Gastrocnemius medialis (tissue), 4 donors: ENCODE results near the gene RABGAP1L. TPM values are rescaled to one million over a fixed set of nuclear protein-coding genes. Genes with fewer than 3 reads are reported as not detected.

Experiments
- ATAC-seq, 2 donors: fragments of 150-250 bp; one replicate each; pipeline ENCODE4 v1.9.1; 2016
- DNase-seq, 2 donors: peaks; one replicate each; pipeline ENCODE4 v3.0.0-alpha.2; 2019
- H3K27ac ChIP-seq, 4 donors: fragments of 200-600 bp; sonication (generic); 1 replicate in 1 of 4; 2 replicates in 3 of 4; pipeline ENCODE4 v1.5.1; 2016 to 2018; ENCODE audit warnings: mild to moderate bottlenecking in 2 of 4, moderate library complexity in 1 of 4
- H3K27me3 ChIP-seq, 3 donors: fragments of 200-600 bp; sonication (generic) in 2 of 3; 1 replicate in 1 of 3; 2 replicates in 2 of 3; pipeline versions ENCODE4 v1.5.1 to v1.6.0; 2016 to 2019; ENCODE audit warnings: mild to moderate bottlenecking in 1 of 3, moderate library complexity in 1 of 3
- H3K36me3 ChIP-seq, 2 donors: fragments of 200-600 bp; sonication (generic) in 1 of 2; one replicate each; pipeline ENCODE4 v1.5.1; 2017 to 2018
- H3K4me1 ChIP-seq, 2 donors: fragments of 200-600 bp; sonication (generic) in 1 of 2; one replicate each; pipeline ENCODE4 v1.5.1; 2016 to 2017; ENCODE audit warnings: mild to moderate bottlenecking in 2 of 2
- H3K4me3 ChIP-seq, 4 donors: fragments of 200-600 bp; sonication (generic) in 3 of 4; 1 replicate in 1 of 4; 2 replicates in 3 of 4; pipeline ENCODE4 v1.5.1; 2016 to 2019; ENCODE audit warnings: mild to moderate bottlenecking in 2 of 4
- H3K9me3 ChIP-seq, 3 donors: fragments of 200-600 bp; sonication (generic) in 2 of 3; 1 replicate in 1 of 3; 2 replicates in 2 of 3; pipeline ENCODE4 v1.5.1; 2016 to 2019
- POLR2A ChIP-seq, 2 donors: fragments of 450-650 bp; IDR thresholded peaks; one replicate each; pipeline ENCODE4 v1.6.1; 2017; ENCODE audit warnings: antibody characterized with exemption in 2 of 2, mild to moderate bottlenecking in 2 of 2, moderate library complexity in 2 of 2
- in situ Hi-C, 4 donors: fragments of 200-750 bp; cut with MboI; loops; one replicate each; pipeline versions ENCODE4 v1.15.0 to v1.8.0; 2017; ENCODE audit warnings: low sequenced_read_pairs in 4 of 4
- intact Hi-C: fragments of 100-400 bp; cut with DNase I; formaldehyde crosslinking; loops from one replicate; pipeline ENCODE4 v1.15.1; 2023; ENCODE audit warnings: low total_unique reads
- total RNA-seq, 4 donors: library from RNA; depleted of rRNA; stranded (reverse); fragments of >200 nt; gene quantifications; one replicate each; pipeline versions ENCODE4 v1.1.0 to v1.2.3, GENCODE V29; 2016
- TF ChIP-seq, protein P1 (sequence below), 5 experiments: fragments of 450-650 bp in 3 of 5; fragments of 200-600 bp in 2 of 5; sonication (generic) in 2 of 5; IDR thresholded peaks in 4 of 5; conservative IDR thresholded peaks in 1 of 5; 1 replicate in 4 of 5; 2 replicates in 1 of 5; pipeline ENCODE4 v1.5.1; 2016 to 2019; ENCODE audit warnings: antibody characterized with exemption in 5 of 5, mild to moderate bottlenecking in 3 of 5, moderate library complexity in 3 of 5

The RABGAP1L gene
- total RNA-seq, 4 donors from 2014 or later: 8.8 to 22.2 (median 14.9) TPM

DNA sequence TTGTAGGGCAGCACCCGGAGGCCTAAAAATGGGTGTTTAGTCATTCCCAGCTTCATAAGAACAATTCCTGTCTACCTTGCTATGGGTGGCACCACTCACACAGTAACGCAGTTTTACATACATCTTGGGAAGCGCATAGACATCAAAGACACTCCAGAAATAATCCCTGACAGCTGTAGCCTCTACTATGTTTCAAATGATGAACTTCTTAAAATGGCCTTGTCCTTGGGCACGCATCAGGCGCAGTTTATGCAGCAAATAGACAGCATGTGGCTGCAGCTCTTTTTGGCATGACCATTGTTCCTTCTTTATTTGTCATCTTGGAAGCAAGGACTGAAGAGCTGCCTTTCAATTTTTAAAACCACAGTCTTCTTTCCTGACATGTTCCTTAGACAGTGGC is 762.8 kb downstream of the RABGAP1L start:
- no peaks in the 10 kb centered on the region for H3K27me3 ChIP-seq
- no peaks in the 10 kb centered on the region for H3K36me3 ChIP-seq
- no peaks in the 10 kb centered on the region for H3K4me1 ChIP-seq
- intact Hi-C loops (no loop called here), in situ Hi-C loops (loop anchor here in 1 of 4 donors (10.0 kb wide), 1 partner anchor 63 kb away; no protein-coding TSS in a partner anchor)
- TF ChIP-seq, protein P1, sequence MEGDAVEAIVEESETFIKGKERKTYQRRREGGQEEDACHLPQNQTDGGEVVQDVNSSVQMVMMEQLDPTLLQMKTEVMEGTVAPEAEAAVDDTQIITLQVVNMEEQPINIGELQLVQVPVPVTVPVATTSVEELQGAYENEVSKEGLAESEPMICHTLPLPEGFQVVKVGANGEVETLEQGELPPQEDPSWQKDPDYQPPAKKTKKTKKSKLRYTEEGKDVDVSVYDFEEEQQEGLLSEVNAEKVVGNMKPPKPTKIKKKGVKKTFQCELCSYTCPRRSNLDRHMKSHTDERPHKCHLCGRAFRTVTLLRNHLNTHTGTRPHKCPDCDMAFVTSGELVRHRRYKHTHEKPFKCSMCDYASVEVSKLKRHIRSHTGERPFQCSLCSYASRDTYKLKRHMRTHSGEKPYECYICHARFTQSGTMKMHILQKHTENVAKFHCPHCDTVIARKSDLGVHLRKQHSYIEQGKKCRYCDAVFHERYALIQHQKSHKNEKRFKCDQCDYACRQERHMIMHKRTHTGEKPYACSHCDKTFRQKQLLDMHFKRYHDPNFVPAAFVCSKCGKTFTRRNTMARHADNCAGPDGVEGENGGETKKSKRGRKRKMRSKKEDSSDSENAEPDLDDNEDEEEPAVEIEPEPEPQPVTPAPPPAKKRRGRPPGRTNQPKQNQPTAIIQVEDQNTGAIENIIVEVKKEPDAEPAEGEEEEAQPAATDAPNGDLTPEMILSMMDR (IDR thresholded peaks at IDR 0.05 in 4 of 5, conservative IDR thresholded peaks at IDR 0.05 in 1 of 5): no peak
- no peak for TF ChIP-seq POLR2A (IDR thresholded peaks at IDR 0.05)
- H3K4me3 ChIP-seq: no peak overlapping the region
- H3K27ac ChIP-seq: no peak overlapping the region
- H3K9me3 ChIP-seq: no peaks in the 10 kb centered on the region
- ATAC-seq (no peak), DNase-seq (no peak)

DNA sequence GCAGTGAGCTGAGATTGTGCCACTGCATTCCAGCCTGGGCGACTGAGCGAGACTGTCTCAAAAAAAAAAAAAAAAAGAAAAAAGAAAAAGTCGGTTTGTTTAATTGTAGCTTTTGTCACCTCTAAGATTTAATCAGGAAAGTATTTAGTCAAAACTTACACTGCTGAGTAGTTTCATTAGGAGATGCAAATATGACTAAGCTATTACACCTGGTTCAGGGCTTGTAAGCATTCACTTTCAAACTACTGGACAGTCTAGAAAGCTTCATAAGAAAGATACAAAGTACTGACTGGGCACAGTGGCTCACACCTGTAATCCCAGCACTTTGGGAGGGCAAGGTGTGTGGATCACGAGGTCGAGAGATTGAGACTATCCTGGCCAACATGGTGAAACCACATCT is 764.5 kb downstream of the RABGAP1L start:
- Histone ChIP-seq H3K4me3 (no peak overlapping the region), H3K36me3 (no peaks in the 10 kb centered on the region), H3K27me3 (no peaks in the 10 kb centered on the region), H3K4me1 (no peaks in the 10 kb centered on the region), H3K9me3 (no peaks in the 10 kb centered on the region), H3K27ac (no peak overlapping the region)
- ATAC-seq (no peak), DNase-seq (no peak)
- intact Hi-C loops (no loop called here), in situ Hi-C loops (loop anchor here in 1 of 4 donors (10.0 kb wide), 1 partner anchor 61 kb away; no protein-coding TSS in a partner anchor)
- TF ChIP-seq, protein P1 (IDR thresholded peaks at IDR 0.05 in 4 of 5, conservative IDR thresholded peaks at IDR 0.05 in 1 of 5): no peak
- no peak for TF ChIP-seq POLR2A (IDR thresholded peaks at IDR 0.05)

DNA sequence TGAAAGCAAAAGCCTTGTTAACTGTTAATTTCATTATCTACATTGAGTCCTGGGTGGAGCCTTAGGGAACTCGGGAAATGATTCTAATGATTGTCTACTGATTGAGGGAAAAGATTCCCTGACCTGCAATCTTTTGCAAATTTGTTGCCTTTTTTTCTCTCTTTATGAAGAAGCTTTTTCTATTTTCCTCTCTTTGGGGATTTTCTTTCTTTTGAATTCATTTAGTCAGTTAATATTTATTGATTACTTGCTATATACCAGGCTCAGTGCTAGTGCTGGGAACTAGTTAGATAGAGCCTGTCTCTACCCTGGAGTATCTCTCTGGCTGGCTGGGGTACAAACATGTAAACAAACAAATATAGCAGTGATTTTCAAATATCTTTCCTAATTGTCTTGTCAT is 769.2 kb downstream of the RABGAP1L start:
- Histone ChIP-seq H3K27me3 (no peaks in the 10 kb centered on the region), H3K27ac (no peak overlapping the region), H3K4me1 (no peaks in the 10 kb centered on the region), H3K4me3 (no peak overlapping the region), H3K9me3 (no peaks in the 10 kb centered on the region), H3K36me3 (no peaks in the 10 kb centered on the region)
- DNase-seq (no peak), ATAC-seq (no peak)
- intact Hi-C loops (no loop called here), in situ Hi-C loops (loop anchor here in 1 of 4 donors (10.0 kb wide), 1 partner anchor 56 kb away; no protein-coding TSS in a partner anchor)
- TF ChIP-seq, protein P1 (IDR thresholded peaks at IDR 0.05 in 4 of 5, conservative IDR thresholded peaks at IDR 0.05 in 1 of 5): no peak
- no peak for TF ChIP-seq POLR2A (IDR thresholded peaks at IDR 0.05)

DNA sequence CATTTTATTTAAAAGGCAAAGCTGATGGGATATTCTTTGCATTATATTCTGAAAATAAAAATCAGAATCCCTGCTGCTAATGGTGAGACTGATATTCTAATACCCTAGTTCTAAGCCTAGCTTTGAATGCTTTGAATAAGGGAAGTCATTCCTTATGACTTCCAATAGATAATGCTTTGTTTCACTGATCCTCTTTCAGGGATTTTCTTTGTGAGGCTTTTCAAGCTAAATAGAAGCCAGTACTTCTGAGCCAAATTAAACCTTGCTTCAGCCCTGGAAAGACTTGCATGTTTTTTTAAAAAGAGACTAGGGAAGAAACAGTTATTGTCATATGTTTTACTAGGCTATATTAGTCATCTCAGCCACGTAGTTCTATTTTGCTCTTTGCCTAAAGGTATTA is 771.9 kb downstream of the RABGAP1L start:
- no peaks in the 10 kb centered on the region for H3K36me3 ChIP-seq
- H3K27me3 ChIP-seq: no peaks in the 10 kb centered on the region
- TF ChIP-seq, protein P1 (IDR thresholded peaks at IDR 0.05 in 4 of 5, conservative IDR thresholded peaks at IDR 0.05 in 1 of 5): no peak
- TF ChIP-seq POLR2A (IDR thresholded peaks at IDR 0.05): no peak
- no peak overlapping the region for H3K4me3 ChIP-seq
- no peaks in the 10 kb centered on the region for H3K4me1 ChIP-seq
- no peaks in the 10 kb centered on the region for H3K9me3 ChIP-seq
- in situ Hi-C loops (no loop called here), intact Hi-C loops (no loop called here)
- ATAC-seq (no peak), DNase-seq (no peak)
- H3K27ac ChIP-seq: no peak overlapping the region

DNA sequence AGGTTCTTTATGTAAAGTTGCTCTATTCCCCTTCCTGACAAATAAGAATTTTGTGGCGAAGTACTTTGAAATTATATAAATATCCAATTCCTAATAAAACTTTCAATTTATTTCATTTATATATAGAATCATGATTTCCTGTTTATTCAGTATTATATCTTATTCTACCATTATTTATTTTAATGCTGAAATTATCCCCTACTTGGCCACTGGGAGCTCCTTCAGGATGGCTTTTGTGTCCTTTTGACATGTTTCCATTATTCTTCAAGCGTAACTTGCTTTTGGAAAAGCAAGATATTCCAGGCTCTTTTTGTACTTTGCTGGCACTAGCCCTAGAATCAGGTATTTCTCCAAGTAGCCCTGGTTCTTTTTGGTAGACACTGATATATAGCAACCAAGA is 773.3 kb downstream of the RABGAP1L start:
- no peak overlapping the region for H3K4me3 ChIP-seq
- in situ Hi-C loops (no loop called here), intact Hi-C loops (no loop called here)
- no peaks in the 10 kb centered on the region for H3K27me3 ChIP-seq
- no peak for TF ChIP-seq POLR2A (IDR thresholded peaks at IDR 0.05)
- TF ChIP-seq, protein P1 (IDR thresholded peaks at IDR 0.05 in 4 of 5, conservative IDR thresholded peaks at IDR 0.05 in 1 of 5): no peak
- H3K36me3 ChIP-seq: no peaks in the 10 kb centered on the region
- H3K27ac ChIP-seq: no peak overlapping the region
- no peak for ATAC-seq
- no peak for DNase-seq
- no peaks in the 10 kb centered on the region for H3K4me1 ChIP-seq
- H3K9me3 ChIP-seq: no peaks in the 10 kb centered on the region
